PC-3 (cell line): ENCODE data around the gene SMIM44. TPM values are rescaled to one million over a fixed set of nuclear protein-coding genes. Genes with fewer than 3 reads are reported as not detected.

Source experiments
- ATAC-seq: fragments of 200-7000 bp; cut with Tn5 transposase; 2 replicates; pipeline ENCODE4 v1.9.1; 2020; ENCODE audit warnings: mild to moderate bottlenecking, moderate library complexity
- BruUV-seq: library from RNA; stranded (reverse); fragments of 400-500 nt; replicated peaks from 2 replicates; lab custom pipeline; 2021; lab: Mats Ljungman, UMichigan
- CTCF ChIA-PET: fragments of 300-600 bp; sonication (Branson Sonifier 250); formaldehyde crosslinking; loops from one replicate; lab custom pipeline; 2022; ENCODE audit warnings: antibody characterized with exemption; lab: Charles Lee
- POLR2A ChIA-PET: fragments of 300-600 bp; sonication (Branson Sonifier 250); formaldehyde crosslinking; loops from one replicate; lab custom pipeline; 2022; ENCODE audit warnings: antibody characterized with exemption; ENCODE audit not compliant: unreplicated experiment; lab: Charles Lee
- DNase-seq: peaks from one replicate; pipeline ENCODE4 v3.0.0-alpha.2; 2015
- H2AFZ ChIP-seq: fragments of 300-600 bp; sonication (generic); 2 replicates; pipeline ENCODE4 v1.6.0; 2016; ENCODE audit warnings: antibody characterized with exemption, low read length
- H3F3A ChIP-seq: fragments of 300-600 bp; sonication (generic); one replicate; pipeline ENCODE4 v1.6.0; 2017; ENCODE audit warnings: antibody characterized with exemption, low read length, control low read depth, mild to moderate bottlenecking; ENCODE audit not compliant: unreplicated experiment
- H3K27ac ChIP-seq: fragments of 300-600 bp; sonication (generic); 2 replicates; pipeline ENCODE4 v1.5.1; 2016; ENCODE audit warnings: mild to moderate bottlenecking, low read length
- H3K27me3 ChIP-seq: fragments of 300-600 bp; sonication (generic); 2 replicates; pipeline ENCODE4 v1.6.1; 2016; ENCODE audit warnings: low read length, mixed read lengths
- H3K36me3 ChIP-seq: fragments of 300-600 bp; sonication (generic); 2 replicates; pipeline ENCODE4 v1.6.1; 2016; ENCODE audit warnings: low read depth, mixed run types, low read length, mixed read lengths
- H3K4me1 ChIP-seq: fragments of 300-600 bp; sonication (generic); 2 replicates; pipeline ENCODE4 v1.5.1; 2016; ENCODE audit warnings: low read length; ENCODE audit not compliant: insufficient read depth
- H3K4me2 ChIP-seq: fragments of 300-600 bp; sonication (generic); 2 replicates; pipeline ENCODE4 v1.6.0; 2016; ENCODE audit warnings: low read length
- H3K4me3 ChIP-seq: fragments of 300-600 bp; sonication (generic); 2 replicates; pipeline ENCODE4 v1.5.1; 2016; ENCODE audit warnings: mild to moderate bottlenecking, low read length, mixed read lengths
- H3K79me2 ChIP-seq: fragments of 300-600 bp; sonication (generic); 2 replicates; pipeline ENCODE4 v1.6.1; 2017; ENCODE audit warnings: low read length, mixed read lengths
- H3K9ac ChIP-seq: fragments of 300-600 bp; sonication (generic); 2 replicates; pipeline ENCODE4 v1.6.0; 2016; ENCODE audit warnings: mild to moderate bottlenecking, low read length
- H3K9me2 ChIP-seq: fragments of 300-600 bp; sonication (generic); replicated peaks from 2 replicates; pipeline ENCODE4 v1.6.1; 2016; ENCODE audit warnings: mixed run types, low read length, mixed read lengths
- H3K9me3 ChIP-seq: fragments of 300-600 bp; sonication (generic); 2 replicates; pipeline ENCODE4 v1.6.1; 2016; ENCODE audit warnings: low read length, mixed read lengths
- H4K20me1 ChIP-seq: fragments of 300-600 bp; sonication (generic); 2 replicates; pipeline ENCODE4 v1.6.1; 2016; ENCODE audit warnings: low read length, mixed read lengths
- CTCF ChIP-seq: fragments of 300-600 bp; sonication (generic); conservative IDR thresholded peaks from 2 replicates; pipeline ENCODE4 v1.5.1; 2017; ENCODE audit warnings: antibody characterized with exemption, low read depth, mild to moderate bottlenecking, low read length
- EZH2 ChIP-seq: fragments of 300-600 bp; sonication (generic); IDR thresholded peaks from one replicate; pipeline ENCODE4 v1.6.1; 2017; ENCODE audit warnings: antibody characterized with exemption, mild to moderate bottlenecking, low read length; ENCODE audit not compliant: unreplicated experiment
- EZH2phosphoT487 ChIP-seq: fragments of 300-600 bp; sonication (generic); IDR thresholded peaks from 2 replicates; pipeline ENCODE4 v1.6.1; 2018; ENCODE audit warnings: mild to moderate bottlenecking, antibody characterized with exemption, low read length, borderline replicate concordance
- intact Hi-C: fragments of 100-400 bp; cut with micrococcal nuclease; formaldehyde crosslinking; loops from 2 replicates; pipeline ENCODE4 v1.9.0; 2023
- total RNA-seq: library from RNA; depleted of rRNA; stranded (reverse); fragments of >200 nt; gene quantifications from 2 replicates; pipeline ENCODE4 v1.2.3, GENCODE V29; 2014

Gene SMIM44
- total RNA-seq, 1 experiment from 2014 or later: not detected

GRCh38 chr19:3503036-3503572 lies 19.9 kb upstream of the SMIM44 start:
- H3K27ac ChIP-seq: no peak overlapping the region
- no peaks in the 10 kb centered on the region for H4K20me1 ChIP-seq
- H3K9me2 ChIP-seq: no peaks in the 10 kb centered on the region
- intact Hi-C loops: no loop called here
- DNase-seq (peak; percentile 8), ATAC-seq (no peak)
- no peaks in the 10 kb centered on the region for H3K9me3 ChIP-seq
- no peak overlapping the region for H3K9ac ChIP-seq
- H3K27me3 ChIP-seq: no peaks in the 10 kb centered on the region
- ChIA-PET POLR2A (no interaction called here), CTCF (no interaction called here)
- H3K36me3 ChIP-seq: no peaks in the 10 kb centered on the region
- no peak overlapping the region for H3K4me3 ChIP-seq
- BruUV-seq: no TSS peak
- H3K4me2 ChIP-seq: no peak overlapping the region
- peaks cover 16% of the 10 kb centered on the region for H3K4me1 ChIP-seq
- TF ChIP-seq EZH2 (no peak), CTCF (no peak)
- no peaks in the 10 kb centered on the region for H3F3A ChIP-seq
- peaks cover 42% of the 10 kb centered on the region for H3K79me2 ChIP-seq
- H2AFZ ChIP-seq: no peak overlapping the region

- no peak for DNase-seq
- intact Hi-C loops: no loop called here
- no peak overlapping the region for H3K27ac ChIP-seq
- TF ChIP-seq EZH2phosphoT487 (no peak), EZH2 (no peak), CTCF (no peak)
- H3K36me3 ChIP-seq: no peaks in the 10 kb centered on the region
- POLR2A ChIA-PET: no interaction called here
- peaks cover 39% of the 10 kb centered on the region for H3K79me2 ChIP-seq
- no peak for ATAC-seq
- no peak overlapping the region for H3K9ac ChIP-seq
- no peaks in the 10 kb centered on the region for H3K9me3 ChIP-seq
- BruUV-seq: no TSS peak
- H3K27me3 ChIP-seq: no peaks in the 10 kb centered on the region
- H2AFZ ChIP-seq: no peak overlapping the region
- no peaks in the 10 kb centered on the region for H4K20me1 ChIP-seq
- H3K4me3 ChIP-seq: no peak overlapping the region
- no peaks in the 10 kb centered on the region for H3K9me2 ChIP-seq
- H3K4me2 ChIP-seq: no peak overlapping the region
- H3F3A ChIP-seq: no peaks in the 10 kb centered on the region
- CTCF ChIA-PET: no interaction called here
- H3K4me1 ChIP-seq: peaks cover 16% of the 10 kb centered on the region
Measured at GRCh38 chr19:3501780-3502179, 18.5 kb upstream of the SMIM44 start.

- POLR2A ChIA-PET: interaction anchor here (0.6 kb wide), 1 partner anchor 58 kb away, joined by 3 read pairs; no protein-coding TSS in a partner anchor
- H3K9ac ChIP-seq: peak within 1 kb of the TSS; percentile 86
- H3K9me3 ChIP-seq: no peaks in the 10 kb centered on the region
- TF ChIP-seq CTCF (no peak), EZH2phosphoT487 (no peak), EZH2 (no peak)
- peak within 1 kb of the TSS; percentile 72 for H2AFZ ChIP-seq
- H3K4me3 ChIP-seq: peak within 1 kb of the TSS; percentile 98
- no peaks in the 10 kb centered on the region; the same call in 1 of the 2 replicates for H3K36me3 ChIP-seq
- ATAC-seq (peak; percentile 94), DNase-seq (peak; percentile 94)
- no peaks in the 10 kb centered on the region for H3F3A ChIP-seq
- H3K4me2 ChIP-seq: peak within 1 kb of the TSS; percentile 81
- intact Hi-C loops: no loop called here
- CTCF ChIA-PET: no interaction called here
- BruUV-seq: no TSS peak
- peaks cover 33% of the 10 kb centered on the region for H3K79me2 ChIP-seq
- H3K9me2 ChIP-seq: no peaks in the 10 kb centered on the region
- no peaks in the 10 kb centered on the region for H3K27me3 ChIP-seq
- no peaks in the 10 kb centered on the region for H4K20me1 ChIP-seq
- peak within 1 kb of the TSS; percentile 68 for H3K27ac ChIP-seq
- H3K4me1 ChIP-seq: peaks cover 13% of the 10 kb centered on the region
Measured at GRCh38 chr19:3500429-3501101, 17.3 kb upstream of the SMIM44 start, which contains the start of gene DOHH. TSS of gene DOHH (minus strand) at chr19:3500674. CDS start at chr19:3496814, 3,860 bp downstream.
